SK-N-SH treated with all-trans-retinoic acid at 6 μM for 48 hours (cell line): ENCODE data around the gene DOP1A.

ENCODE experiments used
- ARNTL ChIP-seq: fragments of 450-650 bp; formaldehyde crosslinking; IDR thresholded peaks from 2 replicates; pipeline ENCODE4 v1.5.0; 2020; ENCODE audit warnings: low read depth, mild to moderate bottlenecking, moderate library complexity, borderline replicate concordance
- CREB5 ChIP-seq: fragments of 250-450 bp; sonication (Bioruptor Pico); IDR thresholded peaks from 2 replicates; pipeline ENCODE4 v1.5.1; 2020; ENCODE audit warnings: low read depth, mild to moderate bottlenecking, moderate library complexity
- CSRNP3 ChIP-seq: fragments of 250-450 bp; sonication (Bioruptor Pico); IDR thresholded peaks from 2 replicates; pipeline ENCODE4 v1.5.1; 2021; ENCODE audit warnings: mild to moderate bottlenecking, moderate library complexity
- GLIS3 ChIP-seq: fragments of 250-450 bp; sonication (Bioruptor Pico); IDR thresholded peaks from 2 replicates; pipeline ENCODE4 v1.5.0; 2020; ENCODE audit warnings: mild to moderate bottlenecking, moderate library complexity
- ISL1 ChIP-seq: fragments of 250-450 bp; sonication (Bioruptor Pico); IDR thresholded peaks from 2 replicates; pipeline ENCODE4 v2.1.2; 2022; ENCODE audit warnings: mild to moderate bottlenecking, moderate library complexity
- OSR1 ChIP-seq: fragments of 250-450 bp; sonication (Bioruptor Pico); IDR thresholded peaks from 2 replicates; pipeline ENCODE4 v1.8.0; 2022; ENCODE audit warnings: moderate library complexity, mild to moderate bottlenecking, inconsistent platforms
- PATZ1 ChIP-seq: fragments of 250-450 bp; sonication (Bioruptor Pico); IDR thresholded peaks from 2 replicates; pipeline ENCODE4 v1.8.0; 2020; ENCODE audit warnings: mild to moderate bottlenecking, moderate library complexity, borderline replicate concordance
- POU6F1 ChIP-seq: fragments of 250-450 bp; sonication (Bioruptor Pico); IDR thresholded peaks from 2 replicates; pipeline ENCODE4 v1.8.0; 2021; ENCODE audit warnings: low read depth, mild to moderate bottlenecking, moderate library complexity, borderline replicate concordance
- RARB ChIP-seq: fragments of 250-450 bp; sonication (Bioruptor Pico); IDR thresholded peaks from 2 replicates; pipeline ENCODE4 v1.8.0; 2021; ENCODE audit warnings: mild to moderate bottlenecking, moderate library complexity
- TSHZ2 ChIP-seq: fragments of 250-450 bp; sonication (Bioruptor Pico); IDR thresholded peaks from 2 replicates; pipeline ENCODE4 v1.5.0; 2020; ENCODE audit warnings: mild to moderate bottlenecking, moderate library complexity
- ZFP3 ChIP-seq: fragments of 250-450 bp; sonication (Bioruptor Pico); IDR thresholded peaks from 2 replicates; pipeline ENCODE4 v1.5.0; 2020; ENCODE audit warnings: mild to moderate bottlenecking, moderate library complexity
- ZNF565 ChIP-seq: fragments of 450-650 bp; formaldehyde crosslinking; conservative IDR thresholded peaks from 2 replicates; pipeline ENCODE4 v1.5.0; 2020; ENCODE audit warnings: low read depth, mild to moderate bottlenecking, moderate library complexity
- ZNF70 ChIP-seq: fragments of 450-650 bp; formaldehyde crosslinking; IDR thresholded peaks from 2 replicates; pipeline ENCODE4 v1.5.0; 2020; ENCODE audit warnings: mild to moderate bottlenecking, moderate library complexity

- TF ChIP-seq PATZ1 (no peak), GLIS3 (CRISPR knock-in tag) (no peak), CSRNP3 (no peak), RARB (CRISPR knock-in tag) (no peak), CREB5 (CRISPR knock-in tag) (no peak), ZNF70 (no peak), TSHZ2 (CRISPR knock-in tag) (no peak), POU6F1 (CRISPR knock-in tag) (no peak), ARNTL (CRISPR knock-in tag) (no peak), ZFP3 (no peak), ZNF565 (CRISPR knock-in tag) (no peak), OSR1 (CRISPR knock-in tag) (no peak), ISL1 (CRISPR knock-in tag) (no peak)
These were observed 126.5 kb downstream of the DOP1A start for GRCh38 chr6:83193747-83194566.
